CD14-positive monocyte (primary cell): ENCODE results near the gene PPP3R1. TPM values are rescaled to one million over a fixed set of nuclear protein-coding genes. Genes with fewer than 3 reads are reported as not detected.

Source experiments
- DNase-seq, 3 donors: peaks; one replicate each; pipeline ENCODE4 v3.0.0-alpha.2; 2011 to 2022
- H2AFZ ChIP-seq: 2 replicates; pipeline ENCODE4 v1.6.0; 2012; ENCODE audit warnings: mild to moderate bottlenecking, low read depth, low read length, inconsistent platforms; ENCODE audit not compliant: insufficient read depth, poor library complexity, severe bottlenecking
- H3K27ac ChIP-seq, 2 donors: 1 replicate in 1 of 2; 2 replicates in 1 of 2; pipeline ENCODE4 v1.5.1; 2012 to 2013; ENCODE audit warnings: low read length in 2 of 2, control low read depth in 1 of 2, inconsistent platforms in 1 of 2, low read depth in 1 of 2, mild to moderate bottlenecking in 1 of 2
- H3K27me3 ChIP-seq, 2 donors: one replicate each; pipeline versions ENCODE4 v1.6.0 to v1.6.1; 2011 to 2013; ENCODE audit warnings: low read length in 2 of 2; ENCODE audit not compliant: control insufficient read depth in 2 of 2, insufficient read depth in 2 of 2
- H3K36me3 ChIP-seq, 2 donors: replicated peaks in 1 of 2; 1 replicate in 1 of 2; 2 replicates in 1 of 2; pipeline versions ENCODE4 v1.5.1 to v1.6.1; 2012 to 2013; ENCODE audit warnings: low read length in 2 of 2, control low read depth in 1 of 2, inconsistent platforms in 1 of 2, mild to moderate bottlenecking in 1 of 2; ENCODE audit not compliant: insufficient read depth in 2 of 2, control insufficient read depth in 1 of 2
- H3K4me1 ChIP-seq, 2 donors: 1 replicate in 1 of 2; 2 replicates in 1 of 2; pipeline versions ENCODE4 v1.5.1 to v1.6.1; 2012 to 2013; ENCODE audit warnings: low read length in 2 of 2, control low read depth in 1 of 2, inconsistent platforms in 1 of 2, mild to moderate bottlenecking in 1 of 2, moderate library complexity in 1 of 2; ENCODE audit not compliant: insufficient read depth in 2 of 2, control insufficient read depth in 1 of 2
- H3K4me2 ChIP-seq: replicated peaks from 2 replicates; pipeline ENCODE3; 2012; ENCODE audit warnings: low read length, moderate library complexity, mild to moderate bottlenecking; ENCODE audit not compliant: poor library complexity, severe bottlenecking; ENCODE audit errors: extremely low read depth
- H3K4me3 ChIP-seq, 3 experiments: fragments of 200-600 bp in 1 of 3; sonication (generic) in 1 of 3; replicated peaks in 1 of 3; 1 replicate in 2 of 3; 2 replicates in 1 of 3; pipeline ENCODE4 v1.5.1; 2011 to 2013; ENCODE audit warnings: low read length in 3 of 3, mild to moderate bottlenecking in 3 of 3, control low read depth in 2 of 3, low read depth in 2 of 3, inconsistent platforms in 1 of 3, moderate library complexity in 1 of 3
- H3K79me2 ChIP-seq: 2 replicates; pipeline ENCODE4 v1.6.0; 2012; ENCODE audit warnings: mild to moderate bottlenecking, control low read depth, inconsistent platforms, low read length, moderate library complexity; ENCODE audit not compliant: insufficient read depth
- H3K9ac ChIP-seq: 2 replicates; pipeline ENCODE4 v1.6.0; 2017; ENCODE audit warnings: low read length, mild to moderate bottlenecking; ENCODE audit not compliant: insufficient read depth, poor library complexity, severe bottlenecking
- H3K9me3 ChIP-seq, 2 donors: replicated peaks in 1 of 2; 1 replicate in 1 of 2; 2 replicates in 1 of 2; pipeline versions ENCODE4 v1.5.1 to v1.6.1; 2012 to 2013; ENCODE audit warnings: low read length in 2 of 2, control low read depth in 1 of 2; ENCODE audit not compliant: control insufficient read depth in 1 of 2, insufficient read depth in 1 of 2
- H4K20me1 ChIP-seq: 2 replicates; pipeline ENCODE4 v1.6.0; 2012; ENCODE audit warnings: mild to moderate bottlenecking, low read length, control low read depth, moderate library complexity; ENCODE audit not compliant: insufficient read depth
- H3K27ac Mint-ChIP-seq, 7 donors: one replicate each; pipeline ENCODE4 v1.8.0; 2020; ENCODE audit warnings: mild to moderate bottlenecking in 7 of 7, mixed read lengths in 7 of 7, moderate library complexity in 6 of 7, inconsistent platforms in 2 of 7
- H3K27me3 Mint-ChIP-seq, 3 donors: one replicate each; pipeline ENCODE4 v1.8.0; 2021 to 2022; ENCODE audit warnings: low read depth in 3 of 3, mild to moderate bottlenecking in 3 of 3, mixed read lengths in 3 of 3, moderate library complexity in 3 of 3, inconsistent platforms in 1 of 3
- H3K36me3 Mint-ChIP-seq, 2 donors: one replicate each; pipeline ENCODE4 v1.8.0; 2020; ENCODE audit warnings: mixed read lengths in 2 of 2, inconsistent platforms in 1 of 2, mild to moderate bottlenecking in 1 of 2
- H3K4me1 Mint-ChIP-seq: one replicate; pipeline ENCODE4 v1.8.0; 2020; ENCODE audit warnings: mild to moderate bottlenecking, mixed read lengths
- H3K4me3 Mint-ChIP-seq, 2 donors: one replicate each; pipeline ENCODE4 v1.8.0; 2020; ENCODE audit warnings: mild to moderate bottlenecking in 2 of 2, mixed read lengths in 2 of 2, moderate library complexity in 1 of 2
- H3K9me3 Mint-ChIP-seq, 7 donors: one replicate each; pipeline ENCODE4 v1.8.0; 2020 to 2022; ENCODE audit warnings: mixed read lengths in 7 of 7, mild to moderate bottlenecking in 6 of 7, moderate library complexity in 6 of 7, inconsistent platforms in 2 of 7
- CTCF ChIP-seq: fragments of 200-600 bp; IDR thresholded peaks from one replicate; pipeline ENCODE4 v1.8.0; 2022; ENCODE audit warnings: antibody characterized with exemption, mild to moderate bottlenecking
- WGBS: methylation state at CpG from one replicate; pipeline ENCODE4 v1.1.5; 2013; ENCODE audit warnings: missing lambda C conversion rate; ENCODE audit not compliant: insufficient coverage; 5-methylcytosine and 5-hydroxymethylcytosine counted together
- intact Hi-C, 2 donors: fragments of 100-400 bp; cut with micrococcal nuclease; formaldehyde crosslinking; loops; one replicate each; pipeline versions ENCODE4 v1.15.0 to v1.15.1; 2023
- polyA plus RNA-seq, 3 donors: library from polyadenylated mRNA; depleted of rRNA in 1 of 3; unstranded in 2 of 3; stranded (reverse) in 1 of 3; fragments of 300-500 nt in 2 of 3; fragments of >200 nt in 1 of 3; fragmentation: Illumina TruSeq in 2 of 3; gene quantifications; 1 replicate in 2 of 3; 2 replicates in 1 of 3; pipeline ENCODE4 v1.2.3, GENCODE V29; 2012 to 2021

Gene PPP3R1
- polyA plus RNA-seq, 3 donors = 8.7 to 32.6 (median 10.7) TPM

GRCh38 chr2:68196120-68196716, 56.1 kb downstream of the PPP3R1 start:
- DNase-seq = peak; percentile 30 to 33 (median 31)
- Histone ChIP-seq H3K9me3 (no peaks in the 10 kb centered on the region), H3K4me1 (peaks cover 10 to 24% of the 10 kb centered on the region in 2 donors), H3K4me3 (no peak overlapping the region), H4K20me1 (peaks cover 97% of the 10 kb centered on the region), H3K9ac (no peak overlapping the region), H2AFZ (no peak overlapping the region), H3K79me2 (peaks cover 96% of the 10 kb centered on the region), H3K36me3 (no peaks in the 10 kb centered on the region), H3K27me3 (no peaks in the 10 kb centered on the region), H3K4me2 (no peak overlapping the region), H3K27ac (no peak overlapping the region)
- WGBS = no CpG with 5 or more reads among the region's 4 CpGs
- Mint-ChIP-seq H3K9me3 (no peaks in the 10 kb centered on the region), H3K27me3 (no peaks in the 10 kb centered on the region), H3K4me1 (peaks cover 36% of the 10 kb centered on the region), H3K27ac (peak overlapping the region in 2 of 7 donors; percentile 15 to 54), H3K36me3 (peaks cover 0 to under 1% of the 10 kb centered on the region in 2 donors), H3K4me3 (no peak overlapping the region)
- TF ChIP-seq CTCF = peak; percentile 96
- intact Hi-C loops = loop anchor here (2.0 to 10.0 kb wide), 4 partner anchors 56 to 239 kb away; partner anchors contain the start of gene PPP3R1 (in 2 of the 2)

DNA sequence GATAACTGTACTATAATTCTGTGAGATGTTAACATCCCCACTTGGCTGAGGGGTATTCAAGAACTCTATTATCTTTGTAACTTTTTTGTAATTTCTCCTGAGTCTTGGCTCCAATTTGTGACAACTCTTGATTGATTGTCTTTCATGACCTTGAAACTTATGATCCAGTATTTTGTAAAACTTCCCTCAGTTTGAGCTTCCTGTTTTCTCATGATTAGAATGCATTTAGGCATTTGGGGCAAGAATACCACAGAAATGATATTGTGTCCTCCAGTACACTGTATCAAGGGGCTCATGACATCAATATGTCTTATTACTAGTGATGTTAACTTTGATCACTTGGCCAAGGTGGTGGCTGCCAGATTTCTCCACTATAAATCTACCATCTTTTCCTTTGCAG, 57.2 kb downstream of the PPP3R1 start:
- Mint-ChIP-seq H3K36me3 (no peaks in the 10 kb centered on the region), H3K9me3 (no peaks in the 10 kb centered on the region), H3K27ac (peak overlapping the region in 5 of 7 donors; percentile 1 to 76 (median 21)), H3K4me3 (no peak overlapping the region), H3K27me3 (no peaks in the 10 kb centered on the region), H3K4me1 (peaks cover 33% of the 10 kb centered on the region)
- intact Hi-C loops = loop anchor here (5.0 to 10.0 kb wide), 3 partner anchors 57 to 240 kb away; partner anchors contain the start of gene PPP3R1 (in 1 of the 2)
- H3K9ac ChIP-seq = no peak overlapping the region
- H3K4me3 ChIP-seq = no peak overlapping the region
- H3K27me3 ChIP-seq = no peaks in the 10 kb centered on the region
- peaks cover 95% of the 10 kb centered on the region for H3K79me2 ChIP-seq
- no peaks in the 10 kb centered on the region for H3K9me3 ChIP-seq
- peak overlapping the region in 1 of 2 donors; percentile 37 for H3K27ac ChIP-seq
- H3K4me1 ChIP-seq = peaks cover 6 to 25% of the 10 kb centered on the region in 2 donors
- no peak overlapping the region for H2AFZ ChIP-seq
- H3K4me2 ChIP-seq = no peak overlapping the region
- TF ChIP-seq CTCF = no peak
- H3K36me3 ChIP-seq = no peaks in the 10 kb centered on the region
- H4K20me1 ChIP-seq = peaks cover 97% of the 10 kb centered on the region
- DNase-seq = peak in 2 of 3 donors; percentile 18 to 27
